Gastrocnemius medialis (tissue), 4 donors: Measurements from ENCODE around the gene PLEKHH3.

Experiments used
- POLR2A ChIP-seq, 2 donors: fragments of 450-650 bp; IDR thresholded peaks; one replicate each; pipeline ENCODE4 v1.6.1; 2017; ENCODE audit warnings: antibody characterized with exemption in 2 of 2, mild to moderate bottlenecking in 2 of 2, moderate library complexity in 2 of 2
- TF ChIP-seq, protein P1 (sequence below), 5 experiments: fragments of 450-650 bp in 3 of 5; fragments of 200-600 bp in 2 of 5; sonication (generic) in 2 of 5; IDR thresholded peaks in 4 of 5; conservative IDR thresholded peaks in 1 of 5; 1 replicate in 4 of 5; 2 replicates in 1 of 5; pipeline ENCODE4 v1.5.1; 2016 to 2019; ENCODE audit warnings: antibody characterized with exemption in 5 of 5, mild to moderate bottlenecking in 3 of 5, moderate library complexity in 3 of 5

DNA sequence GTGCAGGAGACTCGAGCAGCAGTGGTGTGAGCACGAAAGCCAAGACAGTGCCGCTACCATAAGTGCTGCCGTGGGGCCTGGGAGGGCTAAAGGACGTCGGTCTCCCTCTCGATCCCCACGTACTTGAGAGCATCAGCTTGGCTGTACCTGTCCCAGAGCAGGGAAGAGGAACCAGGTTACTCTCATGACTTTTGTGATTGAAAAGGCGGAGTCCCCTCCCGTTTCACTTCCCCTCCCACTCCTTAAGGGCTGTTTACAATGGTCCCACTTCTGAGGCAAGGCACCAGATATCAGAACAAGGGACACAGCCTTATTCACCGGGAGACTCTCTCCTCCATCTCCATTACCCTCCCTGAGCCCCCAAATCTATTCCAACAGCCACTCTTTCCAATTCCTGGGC lies 25.7 kb upstream of the PLEKHH3 start:
- TF ChIP-seq, protein P1, sequence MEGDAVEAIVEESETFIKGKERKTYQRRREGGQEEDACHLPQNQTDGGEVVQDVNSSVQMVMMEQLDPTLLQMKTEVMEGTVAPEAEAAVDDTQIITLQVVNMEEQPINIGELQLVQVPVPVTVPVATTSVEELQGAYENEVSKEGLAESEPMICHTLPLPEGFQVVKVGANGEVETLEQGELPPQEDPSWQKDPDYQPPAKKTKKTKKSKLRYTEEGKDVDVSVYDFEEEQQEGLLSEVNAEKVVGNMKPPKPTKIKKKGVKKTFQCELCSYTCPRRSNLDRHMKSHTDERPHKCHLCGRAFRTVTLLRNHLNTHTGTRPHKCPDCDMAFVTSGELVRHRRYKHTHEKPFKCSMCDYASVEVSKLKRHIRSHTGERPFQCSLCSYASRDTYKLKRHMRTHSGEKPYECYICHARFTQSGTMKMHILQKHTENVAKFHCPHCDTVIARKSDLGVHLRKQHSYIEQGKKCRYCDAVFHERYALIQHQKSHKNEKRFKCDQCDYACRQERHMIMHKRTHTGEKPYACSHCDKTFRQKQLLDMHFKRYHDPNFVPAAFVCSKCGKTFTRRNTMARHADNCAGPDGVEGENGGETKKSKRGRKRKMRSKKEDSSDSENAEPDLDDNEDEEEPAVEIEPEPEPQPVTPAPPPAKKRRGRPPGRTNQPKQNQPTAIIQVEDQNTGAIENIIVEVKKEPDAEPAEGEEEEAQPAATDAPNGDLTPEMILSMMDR (IDR thresholded peaks at IDR 0.05 in 4 of 5, conservative IDR thresholded peaks at IDR 0.05 in 1 of 5): no peak
- no peak for TF ChIP-seq POLR2A (IDR thresholded peaks at IDR 0.05)
